Bone marrow (tissue), 2 donors: ENCODE data around the gene NRXN3.

ENCODE experiments used
- DNase-seq, 2 donors: peaks; one replicate each; lab custom pipeline; 2025; lab: John Stamatoyannopoulos, UW

Gene NRXN3

GRCh38 chr14:78173346-78174035 is 3.3 kb downstream of the NRXN3 start:
- DNase-seq = no peak

- no peak for DNase-seq
These were observed 5.2 kb downstream of the NRXN3 start for GRCh38 chr14:78175412-78175811.

DNA sequence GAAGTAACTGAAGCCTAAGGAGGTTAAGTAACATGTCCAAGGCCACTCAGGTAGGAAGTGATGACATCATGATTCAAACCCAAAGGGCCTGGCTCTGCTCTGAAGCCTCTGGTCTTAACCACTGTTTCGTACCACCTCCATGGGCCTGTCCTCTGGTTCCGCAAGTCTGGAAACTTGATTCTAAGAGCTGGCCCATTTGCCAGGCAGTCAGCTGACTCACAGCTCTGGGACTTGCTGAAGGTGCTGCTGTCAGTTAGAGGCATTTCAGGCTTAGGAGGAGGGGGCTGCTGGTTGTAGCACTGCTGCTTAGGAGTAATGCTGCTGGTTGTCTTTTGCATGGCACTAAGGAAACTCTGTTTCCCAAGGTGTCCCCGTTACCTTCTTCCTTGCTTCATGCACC is 7.9 kb downstream of the NRXN3 start:
- DNase-seq = no peak

DNA sequence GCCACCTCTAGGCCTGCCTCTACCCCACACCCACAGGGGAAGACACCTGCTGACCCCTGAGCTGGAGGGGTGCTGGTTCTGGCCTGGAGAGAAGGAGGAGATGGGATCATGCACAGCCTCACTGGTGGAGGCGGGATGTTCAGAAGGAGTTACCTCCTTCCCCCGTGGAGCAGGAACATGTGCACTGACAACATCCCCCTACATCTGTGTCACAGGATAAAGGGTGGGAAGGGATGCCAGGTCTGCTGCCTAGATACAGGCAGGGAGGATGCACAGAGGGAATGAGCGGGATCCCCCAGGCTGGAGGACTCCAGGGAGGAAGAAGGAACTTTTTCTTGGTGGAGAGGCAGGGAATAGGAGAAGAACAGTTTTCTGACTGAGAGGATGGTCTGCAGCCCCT is 8.8 kb downstream of the NRXN3 start:
- DNase-seq = no peak

GRCh38 chr14:78181270-78181669 is 11.1 kb downstream of the NRXN3 start:
- DNase-seq = no peak

DNA sequence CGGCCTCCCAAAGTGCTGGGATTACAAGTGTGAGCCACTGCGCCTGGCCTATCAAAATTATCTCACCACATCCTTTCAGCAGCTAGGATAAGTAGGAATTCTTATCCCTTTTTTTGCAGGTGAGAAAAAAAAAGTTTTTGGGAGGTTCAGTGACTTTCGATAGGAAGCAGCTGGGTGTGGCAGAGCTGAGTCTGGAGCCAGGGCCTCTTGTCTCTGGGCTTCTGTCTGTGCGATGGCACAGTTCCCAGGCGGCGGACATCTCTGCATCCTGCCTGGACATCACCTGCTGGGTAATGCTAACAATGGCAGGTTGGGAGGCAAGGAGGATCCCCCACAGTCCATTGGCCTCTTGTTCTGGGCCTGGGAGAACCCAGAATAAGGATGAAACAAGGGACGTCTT is 12.5 kb downstream of the NRXN3 start:
- DNase-seq = no peak

GRCh38 chr14:78184157-78184556 is 14.0 kb downstream of the NRXN3 start:
- DNase-seq = no peak

- no peak for DNase-seq
These were observed 16.1 kb downstream of the NRXN3 start for GRCh38 chr14:78186277-78186676.

- no peak for DNase-seq
These were observed 18.7 kb downstream of the NRXN3 start for GRCh38 chr14:78188882-78189281.

GRCh38 chr14:78195431-78195830 is 25.3 kb downstream of the NRXN3 start:
- DNase-seq = no peak

- no peak for DNase-seq
These were observed 26.1 kb downstream of the NRXN3 start for GRCh38 chr14:78196323-78196722.

- no peak for DNase-seq
These were observed 26.9 kb downstream of the NRXN3 start for GRCh38 chr14:78197051-78197450.

GRCh38 chr14:78202163-78202562 is 32.0 kb downstream of the NRXN3 start:
- peak in 1 of 2 donors; percentile 27 for DNase-seq

DNA sequence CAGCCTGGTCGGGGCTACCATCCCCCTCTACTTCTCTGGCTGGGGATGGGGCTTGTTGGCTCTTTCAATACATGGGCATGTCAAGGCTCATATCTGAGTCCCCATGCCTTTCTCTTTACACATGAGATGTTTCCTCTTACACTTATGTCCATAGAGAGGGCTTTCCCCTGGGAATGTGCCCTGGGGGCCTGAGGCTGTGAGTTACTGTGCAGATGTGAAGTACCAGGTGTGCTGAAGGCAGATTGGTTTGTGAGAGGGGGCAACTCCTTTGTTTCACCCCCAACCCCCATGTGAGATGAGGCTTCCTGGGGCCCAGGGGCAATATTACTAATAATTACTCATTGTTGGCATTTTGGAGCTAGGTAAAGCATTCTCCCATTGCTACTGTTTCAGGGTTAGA is 32.8 kb downstream of the NRXN3 start:
- DNase-seq = no peak

GRCh38 chr14:78207414-78207813 is 37.2 kb downstream of the NRXN3 start:
- DNase-seq = no peak

DNA sequence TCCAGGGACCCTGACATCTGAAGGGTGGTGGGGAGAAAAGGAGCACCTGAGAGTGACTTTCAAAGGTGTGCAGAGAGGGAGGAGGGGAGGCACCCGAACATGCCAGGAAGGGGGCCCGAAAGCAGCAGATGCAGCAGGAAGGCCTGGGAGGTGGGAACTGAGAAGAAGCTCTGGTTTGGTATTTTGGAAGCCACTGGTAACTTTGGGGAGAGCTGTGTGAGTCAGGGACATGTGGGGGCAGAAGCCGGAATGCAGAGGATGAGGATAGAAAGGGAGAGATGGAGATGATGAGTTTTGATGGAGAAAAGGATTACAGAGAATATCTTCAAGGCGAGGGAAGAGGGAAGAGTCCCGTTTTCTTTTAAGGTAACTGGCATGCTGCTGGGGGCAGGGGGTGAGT is 50.1 kb downstream of the NRXN3 start:
- no peak for DNase-seq

DNA sequence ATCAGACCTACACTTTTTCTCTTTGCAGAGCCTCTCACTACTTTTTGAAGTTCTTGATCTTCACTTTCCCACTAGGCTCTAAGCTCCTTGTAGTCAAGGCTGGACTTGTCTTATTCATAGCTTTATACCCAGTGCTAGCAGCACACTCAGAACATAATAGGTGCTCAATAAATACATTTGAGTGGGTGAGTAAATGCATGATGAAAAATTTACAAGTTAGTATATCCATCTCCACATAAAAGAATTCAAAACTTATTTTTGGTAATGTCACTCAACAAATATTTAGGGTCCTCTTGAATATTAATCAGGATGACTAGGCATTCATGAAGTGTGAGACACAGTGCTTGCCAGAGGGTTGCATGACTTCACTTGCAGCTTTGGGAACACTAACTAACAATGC is 52.6 kb downstream of the NRXN3 start:
- DNase-seq = no peak

DNA sequence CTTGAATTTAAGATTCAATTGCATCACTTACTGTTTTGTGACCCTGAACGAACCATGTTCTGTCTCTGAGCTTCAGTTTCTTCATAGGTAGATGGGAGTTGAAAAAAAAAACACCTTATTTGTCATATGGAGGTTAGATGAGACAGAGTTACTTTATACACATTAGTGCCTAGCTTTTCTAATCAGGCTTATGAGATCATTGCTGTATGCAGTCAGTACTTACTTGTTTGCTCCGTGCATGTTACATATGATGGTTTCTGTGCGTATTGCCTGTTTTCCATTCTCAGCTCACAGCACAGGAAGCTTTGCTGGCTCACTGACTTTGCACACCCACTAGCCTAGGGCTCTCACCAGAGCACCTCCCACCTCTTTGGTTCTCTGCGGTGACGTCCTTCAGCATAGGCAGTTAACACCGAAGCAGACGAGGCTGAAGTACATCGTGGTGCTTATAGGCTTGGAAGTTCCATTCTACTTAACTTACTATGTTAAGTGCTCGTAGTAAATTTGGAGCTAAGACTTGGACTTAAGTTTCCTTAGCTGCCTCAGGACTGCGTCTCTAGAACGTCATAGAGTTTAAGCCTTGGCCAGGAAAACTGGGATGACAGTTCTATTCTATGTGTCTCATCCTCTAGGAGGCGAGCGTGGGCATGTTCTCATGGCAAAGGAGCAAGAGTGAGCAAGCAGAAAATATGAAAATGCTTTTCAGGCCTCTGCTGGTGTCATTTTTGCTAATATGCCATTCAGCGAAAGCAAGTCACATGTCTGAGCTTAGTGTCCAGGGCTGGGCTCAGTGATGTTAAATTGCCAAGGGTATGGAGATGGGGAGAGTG is 57.3 kb downstream of the NRXN3 start:
- no peak for DNase-seq

GRCh38 chr14:78228702-78229327 is 58.6 kb downstream of the NRXN3 start:
- no peak for DNase-seq

DNA sequence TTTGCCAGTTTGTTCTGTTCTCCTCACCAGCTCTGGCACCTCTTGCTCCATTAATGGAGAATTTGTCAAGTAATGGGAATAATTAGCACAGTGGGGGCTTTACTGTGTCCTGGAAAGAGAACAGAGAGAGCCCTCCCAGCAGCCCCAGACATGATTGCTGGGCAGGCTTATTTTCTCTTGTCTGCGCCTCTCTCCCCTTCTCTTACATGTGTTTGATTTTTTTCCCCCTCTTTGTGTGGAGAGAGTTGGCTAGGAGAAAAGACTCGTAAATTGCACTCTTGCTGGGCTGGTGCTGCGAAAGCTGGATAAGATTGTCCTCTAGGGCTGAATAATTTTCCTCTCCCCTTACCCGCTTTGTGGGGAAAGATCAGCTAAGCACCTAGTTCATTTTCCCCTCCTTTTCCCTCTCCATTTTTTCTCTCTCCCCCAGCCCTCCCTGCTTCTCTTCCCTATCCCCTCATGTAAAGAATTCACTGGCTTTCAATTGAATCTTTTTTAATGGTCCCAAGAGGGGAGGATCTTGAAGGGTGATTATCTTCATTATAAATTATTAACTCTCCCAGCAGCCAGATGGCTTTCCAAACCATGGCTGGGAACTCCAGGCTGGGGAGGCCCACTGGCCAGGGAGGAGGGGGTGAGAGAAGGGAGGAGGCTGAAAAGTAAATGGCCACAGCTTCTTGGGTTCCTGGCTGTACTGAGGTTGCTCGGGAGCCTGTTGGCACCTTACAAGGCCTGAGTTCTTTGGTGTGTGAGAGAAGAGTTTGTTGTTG is 62.2 kb downstream of the NRXN3 start:
- no peak for DNase-seq

DNA sequence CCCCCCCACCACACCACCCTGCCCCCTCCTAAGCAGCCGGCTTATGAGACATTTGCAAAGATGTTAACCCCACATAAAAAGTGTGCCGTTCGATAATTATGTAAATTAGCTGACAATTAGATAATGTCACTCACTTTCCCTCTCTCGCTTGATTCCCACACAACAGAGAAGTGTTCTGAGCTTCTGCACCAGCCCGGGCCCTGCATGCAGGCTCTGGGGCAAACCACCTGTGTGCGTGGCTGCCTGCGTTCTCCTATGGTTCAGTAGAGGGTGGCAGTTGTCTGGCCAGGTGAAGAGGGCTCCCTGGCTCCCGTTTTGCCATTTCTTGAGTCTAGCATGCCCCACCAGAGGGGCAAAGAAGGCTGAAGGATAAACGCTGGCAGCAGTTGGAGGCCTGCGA is 68.0 kb downstream of the NRXN3 start:
- no peak for DNase-seq

DNA sequence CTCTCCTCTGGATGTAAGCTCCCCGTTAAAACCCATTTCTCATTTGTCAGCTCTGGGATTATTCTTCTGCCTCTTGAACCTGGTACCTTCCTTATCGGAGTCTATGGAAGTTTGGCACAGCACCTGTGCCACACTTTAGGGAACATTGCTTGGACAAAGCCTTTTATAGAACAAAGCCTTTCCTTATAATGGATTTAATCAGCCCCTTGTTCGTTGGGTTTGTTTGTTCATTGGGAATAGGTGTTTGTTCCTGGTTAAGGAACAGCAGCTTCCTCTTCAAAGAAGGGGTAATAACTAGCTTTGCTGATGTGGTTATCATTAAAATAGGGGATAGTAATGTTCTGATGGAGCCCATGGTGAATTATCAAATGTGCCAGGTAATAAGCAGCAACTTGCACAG is 70.4 kb downstream of the NRXN3 start:
- DNase-seq = no peak
